Activated naive CD4-positive, alpha-beta T cell treated with anti-CD3 and anti-CD28 coated beads for 36 hours (primary cell): ENCODE results near the gene ZNF688. TPM values are rescaled to one million over a fixed set of nuclear protein-coding genes. Genes with fewer than 3 reads are reported as not detected.
A peak's percentile ranks its signal among the peaks of the same experiment; 100 is the strongest.
"Not testable (repeated sequence)": the region's sequence is repeated elsewhere in the genome, so short reads cannot be mapped to it uniquely, and the experiment has no call there.

Source experiments
- CTCF ChIA-PET: fragments of 350-600 bp; sonication (Branson Sonifier 250); formaldehyde crosslinking; loops from one replicate; lab custom pipeline; 2021; ENCODE audit warnings: antibody characterized with exemption; lab: Charles Lee
- DNase-seq: peaks from one replicate; pipeline ENCODE4 v3.0.0-alpha.2; 2020
- H3K27ac Mint-ChIP-seq: one replicate; pipeline ENCODE4 v1.8.0; 2021; ENCODE audit warnings: mild to moderate bottlenecking, mixed read lengths
- H3K27me3 Mint-ChIP-seq: one replicate; pipeline ENCODE4 v1.8.0; 2021; ENCODE audit warnings: low read depth, mixed read lengths
- H3K36me3 Mint-ChIP-seq: one replicate; pipeline ENCODE4 v1.8.0; 2021; ENCODE audit warnings: low read depth, mixed read lengths
- H3K4me1 Mint-ChIP-seq: one replicate; pipeline ENCODE4 v1.8.0; 2021; ENCODE audit warnings: low read depth, mixed read lengths
- H3K4me3 Mint-ChIP-seq: one replicate; pipeline ENCODE4 v1.8.0; 2021; ENCODE audit warnings: mild to moderate bottlenecking, moderate library complexity, mixed read lengths
- H3K9me3 Mint-ChIP-seq: one replicate; pipeline ENCODE4 v1.8.0; 2021; ENCODE audit warnings: mixed read lengths
- intact Hi-C: fragments of 100-400 bp; cut with micrococcal nuclease; formaldehyde crosslinking; loops from one replicate; pipeline ENCODE4 v1.15.1; 2023
- total RNA-seq, 2 experiments: library from RNA; stranded (reverse); gene quantifications; one replicate each; pipeline ENCODE4 v1.2.3, GENCODE V29; 2021

ZNF688 gene
- total RNA-seq, 2 experiments from 2014 or later, result 3.7 to 3.9 TPM

DNA sequence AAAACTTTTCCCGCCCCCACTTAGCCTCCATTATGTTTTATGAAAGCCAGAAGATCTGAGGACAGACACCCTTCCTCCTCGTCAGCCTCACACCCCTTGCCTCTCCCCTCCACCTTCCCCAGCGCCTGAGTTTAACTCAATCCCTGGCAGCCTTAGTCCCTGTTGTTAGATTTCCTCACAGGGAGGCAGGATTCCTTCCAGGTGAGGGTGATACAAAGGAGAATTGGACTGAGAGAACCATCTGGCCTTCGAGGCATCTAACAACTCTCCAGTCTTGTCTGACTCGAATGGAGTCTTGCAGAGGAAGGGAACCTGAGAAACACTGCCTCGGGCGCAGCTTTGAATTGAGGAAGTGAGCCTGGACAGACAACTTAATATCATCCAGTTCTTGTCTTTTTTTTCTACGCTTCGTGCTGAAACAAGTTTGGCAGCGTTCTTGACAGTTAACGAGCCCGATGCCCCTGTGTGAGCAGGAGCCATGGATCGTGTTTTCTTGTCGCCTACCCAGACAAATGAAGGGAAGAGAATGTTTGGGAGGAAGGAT lies 43.8 kb downstream of the ZNF688 start:
- peak; percentile 32 for DNase-seq
- Mint-ChIP-seq H3K4me1 (peaks cover 36% of the 10 kb centered on the region), H3K27ac (peak overlapping the region; percentile 75), H3K36me3 (no peaks in the 10 kb centered on the region), H3K4me3 (peak overlapping the region; percentile 72), H3K27me3 (no peaks in the 10 kb centered on the region), H3K9me3 (no peaks in the 10 kb centered on the region)
- CTCF ChIA-PET, result interaction anchor here (0.8 to 3.4 kb wide), 4 partner anchors 52 to 88 kb away, joined by 3 to 9 read pairs (median 6); no protein-coding TSS in a partner anchor
- intact Hi-C loops, result loop anchor here (1.0 to 2.0 kb wide), 6 partner anchors 8 to 97 kb away; partner anchors contain the start of genes DCTPP1 and SEPHS2

DNA sequence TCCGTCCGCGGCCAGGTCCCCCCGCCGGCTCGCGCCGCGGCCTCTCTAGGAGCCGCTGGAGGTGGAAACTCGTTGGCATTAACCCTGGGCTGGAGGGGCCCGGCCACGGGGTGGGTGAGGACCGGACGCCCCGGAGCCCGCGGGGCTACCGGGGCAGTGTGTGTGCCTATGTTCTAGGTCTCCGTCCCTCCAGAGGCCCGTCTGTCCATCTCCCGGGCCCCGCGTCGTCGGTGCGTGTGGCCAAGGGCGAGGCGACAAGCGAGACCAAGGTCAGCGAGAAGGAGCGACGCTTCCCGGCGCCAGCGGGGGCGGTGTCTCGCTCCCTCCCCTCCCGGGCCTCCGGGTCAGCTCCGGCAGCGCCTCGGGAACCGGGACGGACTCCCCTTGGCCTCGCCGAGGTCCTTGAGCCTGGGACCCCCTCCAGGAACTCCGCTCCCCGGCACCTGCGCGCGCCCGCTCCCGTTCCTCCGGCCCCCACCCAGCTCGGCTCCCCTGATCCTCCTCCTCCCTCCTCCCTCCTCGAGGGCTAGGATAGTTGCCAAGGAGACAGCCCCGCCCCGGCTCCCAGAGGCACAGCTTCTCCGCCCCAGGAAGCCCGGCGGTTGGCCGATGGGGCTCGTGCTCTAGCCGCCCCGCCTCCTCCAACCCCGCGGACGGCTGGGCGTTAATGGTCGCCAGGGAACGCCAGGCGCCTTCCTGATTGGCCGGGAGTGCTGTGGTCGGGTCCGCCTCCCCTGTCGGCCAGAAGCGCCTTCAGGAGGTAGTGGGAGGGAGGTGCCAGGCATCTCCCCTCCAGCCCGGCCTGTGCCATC lies 44.5 kb downstream of the ZNF688 start:
- peaks cover 36% of the 10 kb centered on the region for H3K4me1 Mint-ChIP-seq
- H3K36me3 Mint-ChIP-seq, result peaks cover 4% of the 10 kb centered on the region

DNA sequence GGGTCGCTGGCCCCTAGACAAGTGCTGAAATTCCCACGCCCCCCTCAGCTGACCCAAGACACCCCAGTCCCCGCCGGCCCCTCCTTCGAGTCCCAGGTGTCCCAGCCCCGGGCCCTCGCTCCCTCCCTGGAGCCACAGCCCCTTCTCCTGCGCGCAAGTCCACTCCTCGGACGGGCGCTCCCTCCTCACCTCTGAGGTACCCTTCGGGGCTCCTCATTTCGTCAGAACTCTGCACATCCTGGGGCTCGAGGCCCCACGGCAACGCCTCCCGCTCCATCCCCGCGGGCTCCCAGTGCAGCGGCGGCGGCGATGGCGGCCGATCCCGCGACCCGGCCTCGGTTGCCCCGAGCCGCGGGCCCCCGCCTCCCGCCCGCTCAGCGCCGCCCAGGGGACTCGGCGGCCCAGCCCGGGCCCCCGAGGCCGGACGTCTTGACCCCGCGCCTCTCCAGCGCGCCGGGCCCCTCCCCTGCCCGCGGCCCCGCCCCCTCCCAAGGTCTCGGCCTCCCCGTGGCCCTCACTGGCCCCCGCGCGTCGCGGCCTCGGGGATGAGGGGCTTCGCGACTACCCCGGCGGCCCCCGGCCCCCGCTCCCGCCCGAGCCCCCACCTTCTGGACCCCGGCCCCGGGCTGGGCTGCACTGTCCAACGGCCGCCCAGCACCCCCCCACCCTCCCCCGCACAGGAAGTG lies 45.2 kb downstream of the ZNF688 start, which contains the start of gene ZNF768:
Gene ZNF768 (minus strand): TSS at position 430 of the 686 bp plus-strand sequence. CDS start 153 bp downstream, at position 277.
- peak within 1 kb of the TSS; percentile 80 for H3K4me3 Mint-ChIP-seq
- H3K27ac Mint-ChIP-seq, result peak within 1 kb of the TSS; percentile 79
- CTCF ChIA-PET, result no interaction called here
- peaks cover 35% of the 10 kb centered on the region for H3K4me1 Mint-ChIP-seq
- intact Hi-C loops, result loop anchor here (2.0 kb wide), 2 partner anchors 33 to 95 kb away; partner anchors contain the start of gene DCTPP1
- peaks cover 4% of the 10 kb centered on the region for H3K36me3 Mint-ChIP-seq
- H3K9me3 Mint-ChIP-seq, result no peaks in the 10 kb centered on the region
- H3K27me3 Mint-ChIP-seq, result no peaks in the 10 kb centered on the region
- DNase-seq, result peak; percentile 26

More for the DNA sequence above, 44.5 kb downstream of the ZNF688 start:
- Mint-ChIP-seq H3K4me3 (peak overlapping the region; percentile 72), H3K27ac (peak overlapping the region; percentile 75), H3K9me3 (no peaks in the 10 kb centered on the region), H3K27me3 (no peaks in the 10 kb centered on the region)
- DNase-seq, result peak; percentile 97
- intact Hi-C loops, result loop anchor here (1.0 to 2.0 kb wide), 6 partner anchors 8 to 96 kb away; partner anchors contain the start of genes DCTPP1 and SEPHS2
- CTCF ChIA-PET, result interaction anchor here (0.6 to 3.4 kb wide), 4 partner anchors 51 to 125 kb away, joined by 3 to 9 read pairs (median 6); no protein-coding TSS in a partner anchor

DNA sequence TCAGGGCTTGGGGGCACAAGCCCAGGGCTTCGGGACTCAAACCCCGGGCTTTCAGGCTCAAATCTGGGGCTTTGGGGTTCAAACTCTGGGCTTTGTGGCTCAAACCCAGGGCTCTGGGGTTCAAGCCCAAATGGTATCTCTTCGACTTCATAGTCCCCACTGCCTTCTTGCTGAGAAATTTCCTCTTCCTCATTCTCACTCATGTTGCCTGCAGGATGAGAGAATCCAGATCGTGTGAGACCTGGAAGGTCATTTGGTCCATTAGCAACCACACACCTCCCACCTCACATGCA lies 45.7 kb downstream of the ZNF688 start:
- Mint-ChIP-seq H3K4me3 (peak overlapping the region; percentile 80), H3K36me3 (peaks cover 4% of the 10 kb centered on the region), H3K27ac (peak overlapping the region; percentile 79), H3K4me1 (peaks cover 32% of the 10 kb centered on the region), H3K27me3 (no peaks in the 10 kb centered on the region), H3K9me3 (no peaks in the 10 kb centered on the region)
- CTCF ChIA-PET, result interaction anchor here (1.2 kb wide), 1 partner anchor 14 kb away, joined by 3 read pairs; no protein-coding TSS in a partner anchor
- no peak for DNase-seq
- intact Hi-C loops, result loop anchor here (2.0 kb wide), 2 partner anchors 33 to 95 kb away; partner anchors contain the start of gene DCTPP1

DNA sequence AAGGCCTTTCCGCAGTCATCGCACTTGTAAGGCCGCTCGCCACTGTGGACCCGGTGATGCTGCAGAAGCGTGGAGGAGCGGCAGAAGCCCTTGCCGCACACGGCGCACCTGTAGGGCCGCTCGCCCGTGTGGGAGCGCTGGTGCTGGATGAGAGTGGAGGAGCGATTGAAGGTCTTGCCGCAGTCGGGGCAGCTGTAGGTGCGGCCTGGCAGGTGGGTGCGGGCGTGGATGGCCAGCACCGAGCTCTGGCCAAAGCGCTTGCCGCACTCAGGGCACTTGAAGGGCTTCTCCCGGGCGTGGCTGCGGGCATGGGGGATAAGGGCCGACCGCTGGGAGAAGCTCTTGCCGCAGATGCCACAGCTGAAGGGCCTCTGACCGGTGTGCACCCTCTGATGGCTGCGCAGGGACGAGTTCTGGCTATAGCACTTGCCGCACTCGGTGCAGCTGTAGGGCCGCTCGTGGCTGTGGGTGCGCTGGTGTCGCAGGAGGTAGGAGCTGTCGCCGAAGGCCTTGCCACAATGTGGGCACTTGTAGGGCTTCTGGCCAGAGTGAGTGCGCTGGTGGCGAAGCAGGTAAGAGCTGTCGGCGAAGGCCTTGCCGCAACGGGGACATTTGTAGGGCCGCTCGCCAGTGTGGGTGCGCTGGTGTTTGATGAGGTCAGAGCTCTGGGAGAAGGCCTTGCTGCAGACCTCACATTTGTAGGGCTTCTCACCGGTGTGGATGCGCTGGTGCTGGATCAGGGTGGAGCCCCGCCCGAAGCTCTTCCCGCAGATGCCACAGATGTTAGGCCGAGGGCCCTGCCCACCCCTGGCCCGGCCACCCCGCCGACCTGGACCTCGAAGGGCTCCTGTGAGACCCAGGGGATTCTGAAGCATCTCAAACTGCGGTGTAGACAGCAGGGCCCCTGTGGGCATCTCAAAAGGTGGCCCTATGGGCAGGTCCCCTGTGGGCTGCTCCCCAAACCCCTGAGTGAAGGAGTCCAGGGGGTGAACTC lies 46.6 kb downstream of the ZNF688 start:
- Mint-ChIP-seq H3K36me3 (peaks cover 10% of the 10 kb centered on the region), H3K27ac (no peak overlapping the region), H3K27me3 (no peaks in the 10 kb centered on the region), H3K4me1 (peaks cover 22% of the 10 kb centered on the region), H3K9me3 (no peaks in the 10 kb centered on the region), H3K4me3 (peak overlapping the region; percentile 2)
- CTCF ChIA-PET, result interaction anchor here (0.6 to 1.2 kb wide), 5 partner anchors 13 to 176 kb away, joined by 3 to 4 read pairs (median 3); no protein-coding TSS in a partner anchor
- no peak for DNase-seq
- intact Hi-C loops, result no loop called here

DNA sequence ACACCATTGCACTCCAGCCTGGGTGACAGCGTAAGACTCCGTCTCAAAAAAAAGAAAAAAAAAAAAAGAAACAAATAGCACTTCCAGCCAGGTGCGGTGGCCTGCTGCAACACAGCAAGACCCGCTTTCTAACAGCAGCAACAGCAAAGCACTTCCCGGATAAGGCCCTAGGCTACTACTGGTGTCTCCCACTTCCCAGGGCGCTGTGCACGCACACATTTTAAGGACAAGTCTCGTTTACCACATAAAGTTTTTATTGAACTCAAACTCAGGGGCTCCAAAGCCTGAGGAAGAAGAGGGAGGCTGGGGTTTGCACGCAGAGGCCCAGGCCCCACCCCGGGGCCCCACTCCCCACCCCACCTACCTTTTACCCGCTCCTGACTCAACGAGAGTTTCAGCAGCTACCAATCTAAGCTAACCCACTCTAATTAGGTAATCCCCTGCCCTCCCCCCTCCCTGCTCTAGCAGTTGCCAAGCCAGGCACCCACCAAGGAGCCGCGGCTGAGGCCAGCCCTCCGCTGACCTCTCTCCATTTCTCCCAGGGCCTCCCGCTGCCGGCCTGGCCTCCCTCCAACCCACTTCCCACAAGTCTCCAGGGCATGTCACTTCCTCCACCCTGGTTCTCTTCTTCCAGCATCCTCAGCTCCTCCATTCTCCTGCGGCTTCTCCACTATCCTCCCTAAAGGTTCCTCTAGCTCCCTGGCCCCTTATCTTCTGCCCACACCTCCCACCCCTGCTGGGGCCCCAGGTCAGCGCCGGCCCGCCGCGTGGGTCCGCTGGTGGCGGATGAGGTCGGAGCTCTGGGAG lies 47.5 kb downstream of the ZNF688 start:
- H3K36me3 Mint-ChIP-seq, result peaks cover 19% of the 10 kb centered on the region
- intact Hi-C loops, result no loop called here
- H3K4me3 Mint-ChIP-seq, result no peak overlapping the region
- CTCF ChIA-PET, result interaction anchor here (0.6 to 1.2 kb wide), 2 partner anchors 16 to 75 kb away, joined by 3 to 4 read pairs; no protein-coding TSS in a partner anchor
- no peak overlapping the region for H3K27ac Mint-ChIP-seq
- peaks cover 15% of the 10 kb centered on the region for H3K4me1 Mint-ChIP-seq
- no peaks in the 10 kb centered on the region for H3K27me3 Mint-ChIP-seq
- no peaks in the 10 kb centered on the region for H3K9me3 Mint-ChIP-seq
- DNase-seq, result no peak

DNA sequence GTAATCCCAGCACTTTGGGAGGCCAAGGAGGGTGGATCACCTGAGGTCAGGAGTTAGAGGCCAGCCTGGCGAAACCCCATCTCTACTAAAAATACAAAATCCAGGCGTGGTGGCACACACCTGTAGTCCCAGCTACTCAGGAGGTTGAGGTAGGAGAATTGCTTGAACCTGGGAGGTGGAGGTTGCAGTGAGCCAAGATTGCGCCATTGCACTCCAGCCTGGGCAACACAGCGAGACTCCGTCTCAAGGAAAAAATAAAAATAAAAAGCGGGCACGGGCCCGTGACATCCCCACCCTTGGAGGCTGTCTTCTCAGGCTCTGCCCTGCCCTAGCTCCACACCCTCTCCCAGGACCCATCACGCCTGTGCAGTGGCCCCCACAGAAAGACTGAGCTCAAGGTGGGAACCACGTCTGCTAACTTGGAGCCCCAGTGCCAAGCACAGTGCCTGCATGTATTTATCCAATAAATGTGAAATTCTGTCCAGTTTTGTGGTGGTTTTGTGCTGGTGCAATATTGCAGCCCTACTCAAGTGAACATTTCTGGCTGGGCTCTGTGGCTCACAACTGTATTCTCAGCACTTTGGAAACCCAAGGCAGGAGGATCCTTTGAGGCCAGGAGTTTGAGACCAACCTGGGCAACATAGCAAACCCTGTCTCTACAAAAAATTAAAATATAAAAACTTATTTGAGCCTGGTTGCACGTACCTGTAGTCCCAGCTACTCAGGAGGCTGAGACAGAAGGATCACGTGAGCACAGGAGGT lies 48.6 kb downstream of the ZNF688 start:
- CTCF ChIA-PET, H3K27ac Mint-ChIP-seq, DNase-seq, H3K4me1 Mint-ChIP-seq, intact Hi-C loops, H3K4me3 Mint-ChIP-seq, H3K27me3 Mint-ChIP-seq, H3K9me3 Mint-ChIP-seq: not testable (repeated sequence)
- peaks cover 25% of the 10 kb centered on the region for H3K36me3 Mint-ChIP-seq

DNA sequence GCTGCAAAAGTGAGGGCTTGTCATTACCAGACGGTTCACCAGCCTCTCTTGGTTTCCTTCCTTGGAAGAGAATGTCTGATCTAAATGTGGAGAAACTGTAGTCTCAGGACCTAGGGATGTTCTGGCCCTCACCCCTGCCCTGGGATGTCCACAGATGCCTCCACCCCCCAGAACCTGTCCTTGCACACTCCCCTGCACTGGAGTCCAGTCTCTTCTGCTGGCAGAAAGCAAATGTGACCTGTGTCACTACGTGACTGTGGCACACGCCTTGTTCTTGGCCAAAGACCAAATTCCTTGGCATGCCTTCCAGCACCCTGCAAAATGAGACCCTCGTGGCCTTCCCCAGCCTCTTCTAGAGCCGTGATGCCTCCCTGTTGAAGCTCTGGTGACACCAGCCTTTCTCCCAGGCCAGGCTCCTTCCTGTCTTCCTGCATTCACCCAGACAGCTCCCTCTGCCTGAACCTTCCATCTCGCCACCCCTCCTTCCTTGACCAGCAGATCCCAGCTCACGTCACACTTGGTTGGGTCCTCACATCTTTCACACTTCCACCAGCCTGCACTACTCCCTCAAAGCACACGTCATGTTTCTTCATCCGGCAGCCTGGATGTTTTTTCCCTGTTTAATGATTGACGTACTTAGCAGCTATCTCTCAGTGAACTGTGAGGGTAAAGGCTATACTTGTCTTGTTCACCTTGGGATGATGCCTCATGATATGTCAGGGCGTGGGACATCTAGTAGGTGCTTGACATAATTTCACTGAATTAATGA lies 49.5 kb downstream of the ZNF688 start:
- Mint-ChIP-seq H3K9me3 (no peaks in the 10 kb centered on the region), H3K4me3 (no peak overlapping the region), H3K36me3 (peaks cover 31% of the 10 kb centered on the region), H3K4me1 (peaks cover 3% of the 10 kb centered on the region), H3K27ac (no peak overlapping the region), H3K27me3 (no peaks in the 10 kb centered on the region)
- intact Hi-C loops, result no loop called here
- CTCF ChIA-PET, result no interaction called here
- no peak for DNase-seq

DNA sequence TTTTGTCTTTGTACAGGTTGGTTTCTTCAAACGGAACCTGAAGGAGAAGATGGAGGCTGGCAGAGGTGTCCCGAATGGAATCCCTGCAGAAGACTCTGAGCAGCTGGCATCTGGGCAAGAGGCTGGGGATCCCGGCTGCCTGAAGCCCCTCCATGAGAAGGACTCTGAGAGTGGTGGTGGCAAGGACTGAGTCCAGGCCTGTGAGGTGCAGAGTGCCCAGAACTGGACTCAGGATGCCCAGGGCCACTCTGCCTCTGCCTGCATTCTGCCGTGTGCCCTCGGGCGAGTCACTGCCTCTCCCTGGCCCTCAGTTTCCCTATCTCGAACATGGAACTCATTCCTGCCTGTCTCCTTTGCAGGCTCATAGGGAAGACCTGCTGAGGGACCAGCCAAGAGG lies 50.0 kb downstream of the ZNF688 start:
- Mint-ChIP-seq H3K9me3 (no peaks in the 10 kb centered on the region), H3K4me3 (no peak overlapping the region), H3K27me3 (no peaks in the 10 kb centered on the region), H3K4me1 (peaks cover 3% of the 10 kb centered on the region), H3K27ac (no peak overlapping the region), H3K36me3 (peaks cover 33% of the 10 kb centered on the region)
- CTCF ChIA-PET, result no interaction called here
- intact Hi-C loops, result no loop called here
- no peak for DNase-seq
